H9 (cell line): ENCODE measurements around the gene PRKCA. TPM values are rescaled to one million over a fixed set of nuclear protein-coding genes. Genes with fewer than 3 reads are reported as not detected.

Experiments
- DNase-seq: peaks from one replicate; pipeline ENCODE4 v3.0.0-alpha.2; 2017
- H2AFZ ChIP-seq: one replicate; pipeline ENCODE4 v1.6.1; 2013; ENCODE audit warnings: mild to moderate bottlenecking, low read length, control low read depth, moderate library complexity
- H2AK5ac ChIP-seq: 2 replicates; pipeline ENCODE4 v1.6.1; 2013; ENCODE audit warnings: low read length, control low read depth, mixed read lengths; ENCODE audit not compliant: insufficient read length
- H2BK120ac ChIP-seq: one replicate; pipeline ENCODE4 v1.6.1; 2013; ENCODE audit warnings: low read depth, mild to moderate bottlenecking, low read length, control low read depth, inconsistent platforms; ENCODE audit not compliant: poor library complexity, severe bottlenecking
- H2BK12ac ChIP-seq: 2 replicates; pipeline ENCODE4 v1.6.1; 2013; ENCODE audit warnings: low read length, control low read depth, mixed read lengths, low read depth; ENCODE audit not compliant: insufficient read length
- H2BK15ac ChIP-seq: 2 replicates; pipeline ENCODE4 v1.6.1; 2013; ENCODE audit warnings: low read depth, low read length, control low read depth
- H2BK20ac ChIP-seq: one replicate; pipeline ENCODE4 v1.6.1; 2013; ENCODE audit warnings: low read depth, mild to moderate bottlenecking, low read length, control low read depth, inconsistent platforms; ENCODE audit not compliant: poor library complexity, severe bottlenecking
- H2BK5ac ChIP-seq: 2 replicates; pipeline ENCODE4 v1.6.1; 2013; ENCODE audit warnings: low read length, control low read depth, mixed read lengths; ENCODE audit not compliant: insufficient read length
- H3K14ac ChIP-seq: 2 replicates; pipeline ENCODE4 v1.6.1; 2013; ENCODE audit warnings: low read length, control low read depth; ENCODE audit not compliant: insufficient read depth
- H3K18ac ChIP-seq: 2 replicates; pipeline ENCODE4 v1.6.1; 2013; ENCODE audit warnings: low read depth, mild to moderate bottlenecking, mixed read lengths, low read length, control low read depth; ENCODE audit not compliant: insufficient read length
- H3K23ac ChIP-seq: 2 replicates; pipeline ENCODE4 v1.6.1; 2013; ENCODE audit warnings: low read length, control low read depth, mixed read lengths, low read depth; ENCODE audit not compliant: insufficient read length
- H3K23me2 ChIP-seq: 2 replicates; pipeline ENCODE4 v1.6.1; 2013; ENCODE audit warnings: low read depth, mild to moderate bottlenecking, mixed read lengths, low read length, control low read depth; ENCODE audit not compliant: insufficient read length, poor library complexity, severe bottlenecking
- H3K27ac ChIP-seq: 2 replicates; pipeline ENCODE4 v1.5.1; 2013; ENCODE audit warnings: low read length, control low read depth, mixed read lengths, low read depth; ENCODE audit not compliant: insufficient read length
- H3K27me3 ChIP-seq: 2 replicates; pipeline ENCODE4 v1.6.1; 2013; ENCODE audit warnings: low read length, control low read depth, inconsistent platforms; ENCODE audit not compliant: insufficient read depth
- H3K4ac ChIP-seq: 2 replicates; pipeline ENCODE4 v1.6.1; 2013; ENCODE audit warnings: low read depth, mild to moderate bottlenecking, control low read depth, inconsistent platforms, low read length, moderate library complexity
- H3K4me1 ChIP-seq: 2 replicates; pipeline ENCODE4 v1.6.1; 2013; ENCODE audit warnings: low read length, control low read depth, inconsistent platforms; ENCODE audit not compliant: insufficient read depth
- H3K4me2 ChIP-seq: 2 replicates; pipeline ENCODE4 v1.6.1; 2013; ENCODE audit warnings: low read length, control low read depth, mixed read lengths; ENCODE audit not compliant: insufficient read length, insufficient read depth
- H3K56ac ChIP-seq: 2 replicates; pipeline ENCODE4 v1.6.1; 2013; ENCODE audit warnings: low read depth, mild to moderate bottlenecking, mixed read lengths, low read length, control low read depth; ENCODE audit not compliant: insufficient read length
- H3K79me1 ChIP-seq: 2 replicates; pipeline ENCODE4 v1.6.1; 2013; ENCODE audit warnings: low read depth, mild to moderate bottlenecking, moderate library complexity, low read length, control low read depth, inconsistent platforms; ENCODE audit not compliant: insufficient read depth, poor library complexity, severe bottlenecking
- H3K79me2 ChIP-seq: 2 replicates; pipeline ENCODE4 v1.6.1; 2013; ENCODE audit warnings: low read length, control low read depth, inconsistent platforms; ENCODE audit not compliant: insufficient read depth
- H3K9ac ChIP-seq: 2 replicates; pipeline ENCODE4 v1.6.1; 2013; ENCODE audit warnings: low read length, control low read depth, mixed read lengths; ENCODE audit not compliant: insufficient read length; ENCODE audit errors: extremely low read depth
- H3K9me3 ChIP-seq: one replicate; pipeline ENCODE4 v1.6.1; 2013; ENCODE audit warnings: low read depth, low read length, inconsistent platforms; ENCODE audit not compliant: control insufficient read depth
- H3T11ph ChIP-seq: one replicate; pipeline ENCODE4 v1.6.1; 2013; ENCODE audit warnings: mild to moderate bottlenecking, low read length, control low read depth, inconsistent platforms
- H4K20me1 ChIP-seq: one replicate; pipeline ENCODE4 v1.6.1; 2013; ENCODE audit not compliant: control insufficient read depth, insufficient read length, insufficient read depth
- H4K5ac ChIP-seq: 2 replicates; pipeline ENCODE4 v1.6.1; 2013; ENCODE audit warnings: low read depth, mild to moderate bottlenecking, mixed read lengths, low read length, control low read depth; ENCODE audit not compliant: insufficient read length
- H4K8ac ChIP-seq: replicated peaks from 2 replicates; pipeline ENCODE4 v1.6.1; 2013; ENCODE audit warnings: low read length, control low read depth, mixed read lengths, low read depth; ENCODE audit not compliant: insufficient read length
- H4K91ac ChIP-seq: 2 replicates; pipeline ENCODE4 v1.6.1; 2013; ENCODE audit warnings: low read depth, mild to moderate bottlenecking, moderate library complexity, mixed read lengths, low read length, control low read depth; ENCODE audit not compliant: insufficient read length
- H3K27ac Mint-ChIP-seq, 3 experiments: 2 replicates in 2 of 3; 3 replicates in 1 of 3; pipeline ENCODE4 v1.8.0; 2020 to 2021; ENCODE audit warnings: mixed read lengths in 3 of 3, mild to moderate bottlenecking in 1 of 3, moderate library complexity in 1 of 3
- H3K27me3 Mint-ChIP-seq: 2 replicates; pipeline ENCODE4 v1.8.0; 2021; ENCODE audit warnings: low read depth, mild to moderate bottlenecking, moderate library complexity, mixed read lengths
- H3K36me3 Mint-ChIP-seq, 3 experiments: 2 replicates in 2 of 3; 3 replicates in 1 of 3; pipeline ENCODE4 v1.8.0; 2020 to 2021; ENCODE audit warnings: low read depth in 3 of 3, mixed read lengths in 3 of 3; ENCODE audit not compliant: insufficient read depth in 1 of 3
- H3K4me1 Mint-ChIP-seq, 2 experiments: 2 replicates each; pipeline ENCODE4 v1.8.0; 2020; ENCODE audit warnings: mixed read lengths in 2 of 2
- H3K4me3 Mint-ChIP-seq, 2 experiments: 2 replicates in 1 of 2; 3 replicates in 1 of 2; pipeline ENCODE4 v1.8.0; 2020 to 2021; ENCODE audit warnings: mild to moderate bottlenecking in 2 of 2, mixed read lengths in 2 of 2, moderate library complexity in 1 of 2
- H3K9me3 Mint-ChIP-seq, 2 experiments: 2 replicates in 1 of 2; 3 replicates in 1 of 2; pipeline ENCODE4 v1.8.0; 2020; ENCODE audit warnings: mild to moderate bottlenecking in 2 of 2, mixed read lengths in 2 of 2, moderate library complexity in 1 of 2
- WGBS: extraction: QIAGEN DNeasy Blood & Tissue Kit; methylation state at CpG from one replicate; pipeline ENCODE4 v1.1.7; 2013; ENCODE audit warnings: missing lambda C conversion rate, low lambda C conversion rate, mixed read lengths; ENCODE audit not compliant: insufficient read length; ENCODE audit errors: extremely low coverage; 5-methylcytosine and 5-hydroxymethylcytosine counted together
- total RNA-seq: library from RNA; stranded (reverse); gene quantifications from 2 replicates; pipeline ENCODE4 v1.2.1, GENCODE V29; 2021
- TF ChIP-seq, protein P1 (sequence below): fragments of 200-600 bp; sonication (generic); conservative IDR thresholded peaks from 3 replicates; pipeline ENCODE4 v1.8.0; 2021; ENCODE audit warnings: antibody characterized with exemption, mild to moderate bottlenecking

Gene PRKCA
- total RNA-seq, 1 experiment from 2014 or later = 10.5 TPM

GRCh38 chr17:66605541-66605940 lies 303.1 kb downstream of the PRKCA start:
- H4K5ac ChIP-seq = no peak overlapping the region
- Mint-ChIP-seq H3K9me3 (no peaks in the 10 kb centered on the region; a peak in 1 of 5 replicates), H3K36me3 (peaks cover 0 to 18% (median 6%) of the 10 kb centered on the region in 3 experiments; a peak in 4 of 7 replicates), H3K27ac (no peak overlapping the region), H3K4me1 (peaks cover 17 to 22% of the 10 kb centered on the region in 2 experiments), H3K27me3 (peaks cover 3% of the 10 kb centered on the region; the same call in 1 of the 2 replicates), H3K4me3 (no peak overlapping the region)
- H3T11ph ChIP-seq = no peak overlapping the region
- no peaks in the 10 kb centered on the region for H3K79me2 ChIP-seq
- H2BK20ac ChIP-seq = no peak overlapping the region
- H2BK12ac ChIP-seq = no peak overlapping the region
- no peaks in the 10 kb centered on the region for H3K9me3 ChIP-seq
- no peak overlapping the region for H3K18ac ChIP-seq
- H3K9ac ChIP-seq = no peak overlapping the region
- no peak overlapping the region for H2BK15ac ChIP-seq
- H3K4ac ChIP-seq = no peak overlapping the region
- H3K4me1 ChIP-seq = no peaks in the 10 kb centered on the region
- H3K27me3 ChIP-seq = no peaks in the 10 kb centered on the region; the same call in 1 of the 2 replicates
- TF ChIP-seq, protein P1, sequence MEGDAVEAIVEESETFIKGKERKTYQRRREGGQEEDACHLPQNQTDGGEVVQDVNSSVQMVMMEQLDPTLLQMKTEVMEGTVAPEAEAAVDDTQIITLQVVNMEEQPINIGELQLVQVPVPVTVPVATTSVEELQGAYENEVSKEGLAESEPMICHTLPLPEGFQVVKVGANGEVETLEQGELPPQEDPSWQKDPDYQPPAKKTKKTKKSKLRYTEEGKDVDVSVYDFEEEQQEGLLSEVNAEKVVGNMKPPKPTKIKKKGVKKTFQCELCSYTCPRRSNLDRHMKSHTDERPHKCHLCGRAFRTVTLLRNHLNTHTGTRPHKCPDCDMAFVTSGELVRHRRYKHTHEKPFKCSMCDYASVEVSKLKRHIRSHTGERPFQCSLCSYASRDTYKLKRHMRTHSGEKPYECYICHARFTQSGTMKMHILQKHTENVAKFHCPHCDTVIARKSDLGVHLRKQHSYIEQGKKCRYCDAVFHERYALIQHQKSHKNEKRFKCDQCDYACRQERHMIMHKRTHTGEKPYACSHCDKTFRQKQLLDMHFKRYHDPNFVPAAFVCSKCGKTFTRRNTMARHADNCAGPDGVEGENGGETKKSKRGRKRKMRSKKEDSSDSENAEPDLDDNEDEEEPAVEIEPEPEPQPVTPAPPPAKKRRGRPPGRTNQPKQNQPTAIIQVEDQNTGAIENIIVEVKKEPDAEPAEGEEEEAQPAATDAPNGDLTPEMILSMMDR = no peak
- no peak for DNase-seq
- no peaks in the 10 kb centered on the region for H3K79me1 ChIP-seq
- H3K27ac ChIP-seq = no peak overlapping the region
- no peaks in the 10 kb centered on the region for H4K20me1 ChIP-seq
- H3K4me2 ChIP-seq = no peak overlapping the region
- H2BK5ac ChIP-seq = no peak overlapping the region
- WGBS = no CpG with 5 or more reads among the region's 4 CpGs
- no peak overlapping the region for H3K56ac ChIP-seq
- no peak overlapping the region for H4K91ac ChIP-seq
- H3K23ac ChIP-seq = no peak overlapping the region
- no peak overlapping the region for H3K14ac ChIP-seq
- no peak overlapping the region for H2AFZ ChIP-seq
- no peak overlapping the region for H2AK5ac ChIP-seq
- no peak overlapping the region for H2BK120ac ChIP-seq
- no peak overlapping the region for H4K8ac ChIP-seq
- no peaks in the 10 kb centered on the region for H3K23me2 ChIP-seq
